ENCODE data around the gene SNX27.

DNA sequence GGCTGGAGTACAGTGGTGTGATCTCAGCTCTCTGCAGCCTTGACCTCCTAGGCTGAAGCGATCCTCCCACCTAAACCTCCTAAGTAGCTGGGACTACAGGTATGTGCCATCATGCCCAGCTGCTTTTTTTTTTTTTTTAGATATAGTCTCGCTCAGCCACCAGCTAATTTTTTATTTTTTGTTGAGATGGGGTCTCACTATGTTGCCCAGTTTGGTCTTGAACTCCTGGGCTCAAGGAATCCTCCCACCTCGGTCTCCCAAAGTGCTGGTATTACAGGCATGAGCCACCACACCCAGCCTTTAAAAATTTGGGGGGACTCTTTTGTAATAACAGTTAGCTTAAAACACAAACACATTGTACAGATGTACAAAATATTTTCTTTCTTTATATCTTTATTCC lies 1.7 kb upstream of the SNX27 start:
- TF ChIP-seq, protein P1, sequence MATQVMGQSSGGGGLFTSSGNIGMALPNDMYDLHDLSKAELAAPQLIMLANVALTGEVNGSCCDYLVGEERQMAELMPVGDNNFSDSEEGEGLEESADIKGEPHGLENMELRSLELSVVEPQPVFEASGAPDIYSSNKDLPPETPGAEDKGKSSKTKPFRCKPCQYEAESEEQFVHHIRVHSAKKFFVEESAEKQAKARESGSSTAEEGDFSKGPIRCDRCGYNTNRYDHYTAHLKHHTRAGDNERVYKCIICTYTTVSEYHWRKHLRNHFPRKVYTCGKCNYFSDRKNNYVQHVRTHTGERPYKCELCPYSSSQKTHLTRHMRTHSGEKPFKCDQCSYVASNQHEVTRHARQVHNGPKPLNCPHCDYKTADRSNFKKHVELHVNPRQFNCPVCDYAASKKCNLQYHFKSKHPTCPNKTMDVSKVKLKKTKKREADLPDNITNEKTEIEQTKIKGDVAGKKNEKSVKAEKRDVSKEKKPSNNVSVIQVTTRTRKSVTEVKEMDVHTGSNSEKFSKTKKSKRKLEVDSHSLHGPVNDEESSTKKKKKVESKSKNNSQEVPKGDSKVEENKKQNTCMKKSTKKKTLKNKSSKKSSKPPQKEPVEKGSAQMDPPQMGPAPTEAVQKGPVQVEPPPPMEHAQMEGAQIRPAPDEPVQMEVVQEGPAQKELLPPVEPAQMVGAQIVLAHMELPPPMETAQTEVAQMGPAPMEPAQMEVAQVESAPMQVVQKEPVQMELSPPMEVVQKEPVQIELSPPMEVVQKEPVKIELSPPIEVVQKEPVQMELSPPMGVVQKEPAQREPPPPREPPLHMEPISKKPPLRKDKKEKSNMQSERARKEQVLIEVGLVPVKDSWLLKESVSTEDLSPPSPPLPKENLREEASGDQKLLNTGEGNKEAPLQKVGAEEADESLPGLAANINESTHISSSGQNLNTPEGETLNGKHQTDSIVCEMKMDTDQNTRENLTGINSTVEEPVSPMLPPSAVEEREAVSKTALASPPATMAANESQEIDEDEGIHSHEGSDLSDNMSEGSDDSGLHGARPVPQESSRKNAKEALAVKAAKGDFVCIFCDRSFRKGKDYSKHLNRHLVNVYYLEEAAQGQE (tag by site-specific recombination; IDR thresholded peaks at IDR 0.05), result no peak
- no peak for TF ChIP-seq YY1 (tag by site-specific recombination; IDR thresholded peaks at IDR 0.05)
- TF ChIP-seq ZNF561 (tag by site-specific recombination; IDR thresholded peaks at IDR 0.05; ENCODE audit: borderline replicate concordance), result no peak
- TF ChIP-seq, protein P2, sequence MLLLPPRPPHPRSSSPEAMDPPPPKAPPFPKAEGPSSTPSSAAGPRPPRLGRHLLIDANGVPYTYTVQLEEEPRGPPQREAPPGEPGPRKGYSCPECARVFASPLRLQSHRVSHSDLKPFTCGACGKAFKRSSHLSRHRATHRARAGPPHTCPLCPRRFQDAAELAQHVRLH (tag by site-specific recombination; IDR thresholded peaks at IDR 0.05), result no peak
- TF ChIP-seq, protein P3, sequence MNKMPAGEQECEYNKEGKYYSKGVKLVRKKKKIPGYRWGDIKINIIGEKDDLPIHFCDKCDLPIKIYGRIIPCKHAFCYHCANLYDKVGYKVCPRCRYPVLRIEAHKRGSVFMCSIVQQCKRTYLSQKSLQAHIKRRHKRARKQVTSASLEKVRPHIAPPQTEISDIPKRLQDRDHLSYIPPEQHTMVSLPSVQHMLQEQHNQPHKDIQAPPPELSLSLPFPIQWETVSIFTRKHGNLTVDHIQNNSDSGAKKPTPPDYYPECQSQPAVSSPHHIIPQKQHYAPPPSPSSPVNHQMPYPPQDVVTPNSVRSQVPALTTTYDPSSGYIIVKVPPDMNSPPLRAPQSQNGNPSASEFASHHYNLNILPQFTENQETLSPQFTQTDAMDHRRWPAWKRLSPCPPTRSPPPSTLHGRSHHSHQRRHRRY (tag by site-specific recombination; IDR thresholded peaks at IDR 0.05), result no peak
- no peak for TF ChIP-seq HIC1 (tag by site-specific recombination; IDR thresholded peaks at IDR 0.05)
- no peak for TF ChIP-seq CTCF (tag by site-specific recombination; IDR thresholded peaks at IDR 0.05)
- no peak for TF ChIP-seq ZNF114 (tag by site-specific recombination; IDR thresholded peaks at IDR 0.05)
- TF ChIP-seq, protein P4, sequence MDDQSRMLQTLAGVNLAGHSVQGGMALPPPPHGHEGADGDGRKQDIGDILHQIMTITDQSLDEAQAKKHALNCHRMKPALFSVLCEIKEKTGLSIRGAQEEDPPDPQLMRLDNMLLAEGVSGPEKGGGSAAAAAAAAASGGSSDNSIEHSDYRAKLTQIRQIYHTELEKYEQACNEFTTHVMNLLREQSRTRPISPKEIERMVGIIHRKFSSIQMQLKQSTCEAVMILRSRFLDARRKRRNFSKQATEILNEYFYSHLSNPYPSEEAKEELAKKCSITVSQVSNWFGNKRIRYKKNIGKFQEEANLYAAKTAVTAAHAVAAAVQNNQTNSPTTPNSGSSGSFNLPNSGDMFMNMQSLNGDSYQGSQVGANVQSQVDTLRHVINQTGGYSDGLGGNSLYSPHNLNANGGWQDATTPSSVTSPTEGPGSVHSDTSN (CRISPR knock-in tag; IDR thresholded peaks at IDR 0.05), result no peak
- no peak for TF ChIP-seq BCL11A (tag by site-specific recombination; IDR thresholded peaks at IDR 0.05; ENCODE audit: low read depth)
- no peak for TF ChIP-seq ZBTB8A (tag by site-specific recombination; IDR thresholded peaks at IDR 0.05)
